A204.1 (cell line): ENCODE results near the gene ANKRD27.
"Not testable (repeated sequence)": the region's sequence is repeated elsewhere in the genome, so short reads cannot be mapped to it uniquely, and the experiment has no call there.

Experiments
- FAIRE-seq: peaks from 2 replicates; lab custom pipeline; 2012; peaks lifted over from hg19 to GRCh38; lab: Jason Lieb, UNC

The ANKRD27 gene

DNA sequence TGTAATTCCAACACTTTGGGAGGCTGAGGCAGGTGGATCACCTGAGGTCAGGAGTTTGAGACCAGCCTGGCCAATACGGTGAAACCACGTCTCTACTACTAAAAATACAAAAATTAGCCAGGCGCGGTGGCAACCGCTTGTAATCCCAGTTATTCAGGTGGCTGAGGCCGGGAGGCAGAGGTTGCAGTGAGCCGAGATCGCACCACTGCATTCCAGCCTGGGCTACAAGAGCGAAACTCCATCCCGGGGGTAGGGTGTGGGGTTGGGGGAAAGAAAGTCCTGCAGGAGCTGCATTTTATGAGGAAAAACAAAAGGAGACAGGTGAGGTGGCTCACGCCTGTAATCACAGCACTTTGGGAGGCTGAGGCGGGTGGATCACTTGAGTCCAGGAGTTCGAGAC is 22.6 kb downstream of the ANKRD27 start:
- not testable (repeated sequence) for FAIRE-seq

DNA sequence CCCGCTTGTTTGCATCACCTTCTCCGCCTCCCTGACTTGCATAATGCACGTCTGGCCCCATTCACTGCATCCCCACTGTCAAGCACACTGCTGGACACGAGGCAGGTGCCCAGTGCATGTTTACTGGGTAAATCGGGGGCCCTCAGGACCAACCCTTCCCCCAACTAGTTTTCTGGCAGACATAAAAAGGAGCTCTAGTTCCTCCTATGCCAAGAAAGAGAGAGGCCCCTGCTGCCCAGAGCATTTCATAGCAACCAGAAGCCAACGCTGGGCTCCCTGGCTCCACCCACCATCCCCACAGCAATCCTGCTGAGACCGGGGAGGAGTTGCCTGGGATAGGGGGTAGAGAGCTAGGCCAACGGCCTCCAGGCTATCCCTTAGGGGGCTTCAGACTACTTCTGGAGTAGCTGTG is 23.2 kb downstream of the ANKRD27 start:
- no peak for FAIRE-seq

DNA sequence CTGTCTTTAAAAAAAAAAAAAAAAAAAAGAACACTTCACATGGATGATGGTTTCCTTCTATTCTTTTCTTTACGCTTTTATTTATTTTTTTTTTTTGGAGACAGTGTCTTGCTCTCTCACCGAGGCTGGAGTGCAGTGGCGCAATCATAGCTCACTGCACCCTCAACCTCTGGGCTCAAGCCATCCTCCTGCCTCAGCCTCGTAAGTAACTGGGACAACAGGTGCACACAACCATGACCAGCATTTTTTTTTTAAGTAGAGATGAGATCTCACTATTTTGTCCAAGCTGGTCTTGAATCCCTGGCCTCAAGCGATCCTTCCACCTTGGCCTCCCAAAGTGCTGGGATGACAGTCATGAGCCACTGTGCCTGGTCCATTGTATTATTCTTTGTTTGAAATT is 24.3 kb downstream of the ANKRD27 start:
- no peak for FAIRE-seq

DNA sequence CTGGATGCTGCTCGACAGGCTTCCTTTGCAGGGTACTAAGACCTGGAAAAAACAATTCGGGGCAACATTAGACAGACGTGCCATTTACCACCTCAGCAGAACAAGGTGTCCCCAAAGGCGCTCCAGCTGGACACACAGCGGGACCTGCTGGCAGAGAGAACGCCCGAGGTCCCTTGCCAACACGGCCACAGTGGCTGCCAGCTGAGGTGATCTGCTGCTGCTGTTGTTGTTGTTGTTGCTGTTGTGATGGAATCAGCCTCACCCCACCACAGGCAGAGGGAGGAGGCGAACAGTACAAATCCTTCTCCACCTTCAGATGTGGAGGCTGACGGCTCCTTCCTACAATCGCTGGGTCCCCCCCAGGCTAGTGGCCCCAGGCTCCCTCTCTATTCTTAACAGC is 25.2 kb downstream of the ANKRD27 start:
- FAIRE-seq: no peak

DNA sequence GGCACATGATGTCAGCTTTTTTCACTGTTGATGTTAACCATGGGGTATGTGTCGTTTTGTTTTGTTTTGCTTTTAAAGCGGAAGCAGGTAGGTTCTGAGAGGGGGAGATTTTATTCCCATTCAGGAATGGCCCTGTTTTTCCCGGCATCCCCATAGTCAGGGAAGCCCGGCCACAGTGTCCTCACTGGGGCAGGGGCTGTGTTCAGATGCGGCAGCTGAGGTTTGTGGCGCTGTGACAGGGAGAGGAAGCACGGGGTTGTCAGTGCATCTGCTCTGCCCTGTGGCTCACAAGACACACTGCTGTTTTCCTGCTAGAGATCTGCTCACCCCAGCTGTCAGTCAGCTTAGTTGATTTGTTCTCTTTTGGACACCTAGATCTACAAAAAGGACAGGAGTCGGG is 27.6 kb downstream of the ANKRD27 start:
- FAIRE-seq: no peak

DNA sequence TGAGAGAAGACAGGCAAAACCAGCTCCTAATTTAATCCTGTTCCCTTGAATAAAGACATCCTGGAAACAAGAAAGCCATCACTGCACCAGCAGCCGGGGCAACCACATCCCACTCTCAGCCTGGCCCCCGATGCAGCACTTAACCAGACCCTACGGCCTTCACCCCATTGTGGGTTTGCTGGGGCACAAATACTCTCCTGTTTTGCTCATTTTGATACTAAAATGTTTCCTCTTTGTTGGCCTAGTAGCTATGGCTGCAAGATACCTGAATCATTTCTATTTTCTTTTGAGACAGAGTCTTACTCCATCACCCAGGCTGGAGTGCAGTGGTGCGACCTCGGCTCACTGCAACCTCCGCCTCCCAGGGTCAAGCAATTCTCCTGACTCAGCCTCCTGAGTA is 28.4 kb downstream of the ANKRD27 start:
- no peak for FAIRE-seq

DNA sequence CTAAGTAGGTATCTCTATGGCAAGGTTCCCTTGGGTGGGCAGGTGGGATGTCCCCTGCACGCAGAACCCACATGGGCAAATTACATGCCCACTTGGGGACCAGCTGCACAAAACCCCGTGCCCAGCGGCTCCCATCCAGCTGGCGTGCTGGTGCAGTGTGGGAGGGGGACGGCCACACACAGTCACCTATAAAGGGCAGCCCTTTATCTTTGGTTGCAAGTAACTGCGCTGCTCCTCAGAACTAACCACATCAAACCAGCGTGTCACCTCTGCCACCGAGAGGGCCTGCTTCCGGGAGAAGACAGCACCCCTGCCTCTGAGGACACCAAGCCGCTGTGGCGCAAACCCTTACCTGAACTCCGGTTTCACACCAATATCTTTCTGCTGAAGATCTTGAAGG is 32.2 kb downstream of the ANKRD27 start:
- no peak for FAIRE-seq

DNA sequence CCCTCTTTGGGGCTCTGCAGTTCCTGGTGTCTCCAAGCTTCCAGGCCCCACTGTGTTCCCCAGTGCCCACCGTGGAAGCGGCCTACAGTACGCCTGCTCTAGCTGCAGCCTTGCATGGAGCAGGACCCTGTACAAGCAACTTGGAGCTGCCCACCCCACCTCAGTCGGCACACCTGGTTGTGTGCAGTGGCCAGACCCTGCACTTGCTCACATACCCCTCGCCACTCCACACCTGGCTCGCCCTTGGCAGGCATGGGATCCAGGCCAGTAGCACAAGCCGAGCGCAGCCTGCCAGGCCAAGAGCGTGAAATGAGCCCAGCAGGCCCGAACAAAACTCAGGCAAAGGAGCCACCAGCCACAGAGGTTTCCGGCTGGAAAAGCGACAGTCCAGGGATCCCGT is 36.4 kb downstream of the ANKRD27 start:
- FAIRE-seq: no peak

DNA sequence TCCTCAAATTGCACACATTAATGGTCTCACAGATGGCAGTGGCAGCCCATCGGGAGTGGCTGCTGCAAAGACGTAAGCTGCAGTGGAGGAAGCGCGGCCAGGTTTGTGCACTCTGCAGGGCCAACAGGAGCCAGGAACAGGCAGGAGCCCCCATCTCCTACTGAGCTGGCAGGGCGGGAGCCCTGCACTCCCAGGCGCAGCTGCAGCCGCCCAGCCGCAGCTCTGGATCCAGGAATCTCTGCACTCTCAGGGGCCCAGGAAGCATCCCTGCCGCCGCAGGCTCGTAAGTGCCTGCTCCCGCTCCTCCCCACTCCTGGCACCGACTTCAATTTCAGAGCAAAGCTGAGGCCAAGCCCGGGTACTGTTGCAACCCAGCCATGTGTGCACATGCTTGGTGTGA is 37.5 kb downstream of the ANKRD27 start:
- FAIRE-seq: no peak

DNA sequence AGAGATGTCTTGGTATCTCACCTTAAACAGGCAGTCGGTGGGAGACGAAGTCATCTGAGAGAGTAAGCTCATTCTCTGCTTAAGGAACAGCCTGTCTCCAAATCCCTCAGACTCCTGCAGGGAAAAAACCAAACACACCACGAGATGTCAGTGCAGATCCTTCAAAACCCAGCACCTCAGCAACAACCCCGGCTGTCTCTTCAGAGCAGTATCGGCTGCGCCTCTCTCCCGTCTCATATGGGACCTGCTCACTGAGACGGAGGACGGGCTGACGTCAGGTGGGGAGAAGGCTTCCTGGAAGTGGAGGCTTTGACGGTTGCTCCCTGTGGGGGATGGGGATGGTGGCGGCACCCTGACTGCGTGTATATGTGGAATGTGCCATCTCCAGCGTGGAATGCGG is 43.6 kb downstream of the ANKRD27 start:
- FAIRE-seq: no peak

DNA sequence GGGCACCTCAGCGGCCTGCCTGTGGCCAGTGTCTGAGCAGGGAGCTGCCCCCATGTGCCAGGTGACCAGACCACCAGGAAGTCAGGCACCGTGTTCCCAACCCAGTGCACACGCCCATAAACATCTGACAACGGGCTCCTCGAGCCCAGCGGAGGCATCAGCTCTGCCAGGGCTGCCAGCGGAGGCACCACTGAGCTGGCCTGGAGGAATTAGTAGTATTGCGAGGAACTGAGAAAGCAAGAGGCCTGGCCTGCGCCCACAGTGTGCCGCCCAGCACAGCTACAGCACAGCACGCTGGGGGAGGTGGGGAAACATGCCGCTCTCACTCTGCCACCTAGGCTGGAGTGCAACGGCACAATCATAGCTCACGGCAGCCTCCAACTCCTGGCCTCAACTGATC is 44.6 kb downstream of the ANKRD27 start:
- FAIRE-seq: no peak

DNA sequence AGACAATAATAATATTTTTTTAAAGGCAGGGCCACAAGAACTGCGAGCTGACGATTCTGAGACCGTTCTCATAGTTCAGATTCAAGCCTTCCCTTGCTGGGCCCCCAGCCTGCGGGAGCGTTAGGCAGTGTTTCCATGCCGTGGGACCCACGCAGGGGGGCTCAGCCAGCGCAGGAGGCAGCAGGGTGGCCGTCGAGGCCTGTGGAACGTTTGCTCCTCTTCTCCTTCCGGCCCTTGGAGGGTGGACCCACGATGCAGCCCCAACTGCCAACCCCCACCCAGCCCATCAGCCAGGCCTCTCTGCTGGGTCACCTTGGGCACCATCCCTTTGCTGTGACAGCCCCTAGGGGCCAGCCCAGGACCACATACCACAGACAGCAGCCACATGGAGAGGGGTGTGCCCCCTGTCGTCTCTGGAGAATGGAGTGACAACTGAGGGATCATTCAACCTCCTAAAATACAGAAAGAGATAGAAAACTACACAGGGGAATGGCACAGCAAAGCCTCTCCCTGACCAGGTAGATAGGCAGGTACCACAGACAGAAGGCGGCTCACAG is 47.2 kb downstream of the ANKRD27 start:
- FAIRE-seq: no peak

DNA sequence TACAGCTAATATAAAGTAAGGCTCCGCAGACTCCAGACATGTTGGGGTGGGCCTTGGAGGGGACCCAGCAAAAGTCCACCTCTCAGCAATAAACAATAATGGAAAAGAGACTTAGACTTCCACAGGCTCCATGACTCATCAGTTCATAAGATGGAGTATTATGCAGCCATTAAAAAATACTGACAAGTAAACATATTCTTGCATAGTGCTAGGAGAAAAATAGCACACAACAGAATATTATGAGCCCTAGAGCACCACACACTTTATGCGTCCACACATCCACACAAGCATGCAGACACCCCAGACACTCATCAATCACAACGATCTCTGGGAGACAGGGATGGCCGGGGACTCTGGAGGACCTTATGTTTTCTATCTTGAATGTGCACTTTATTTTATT is 48.0 kb downstream of the ANKRD27 start:
- FAIRE-seq: no peak

DNA sequence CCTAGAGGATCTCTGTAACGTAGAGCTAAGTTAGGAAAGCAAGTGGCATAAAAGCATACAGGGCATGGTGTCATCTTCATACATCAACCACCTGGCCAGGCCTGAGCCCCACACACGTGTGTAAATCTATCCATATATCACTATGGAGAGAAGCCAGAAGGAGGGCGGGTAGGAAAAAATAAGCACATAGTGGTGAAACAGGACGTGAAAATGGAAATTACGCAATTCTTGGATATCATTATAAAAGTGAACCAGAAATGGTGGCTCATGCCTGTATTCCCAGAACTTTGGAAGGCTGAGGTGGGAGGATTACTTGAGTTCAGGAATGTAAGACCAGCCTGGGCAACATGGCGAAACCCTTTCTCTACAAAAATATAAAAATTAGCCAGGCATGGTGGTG is 50.6 kb downstream of the ANKRD27 start:
- no peak for FAIRE-seq

DNA sequence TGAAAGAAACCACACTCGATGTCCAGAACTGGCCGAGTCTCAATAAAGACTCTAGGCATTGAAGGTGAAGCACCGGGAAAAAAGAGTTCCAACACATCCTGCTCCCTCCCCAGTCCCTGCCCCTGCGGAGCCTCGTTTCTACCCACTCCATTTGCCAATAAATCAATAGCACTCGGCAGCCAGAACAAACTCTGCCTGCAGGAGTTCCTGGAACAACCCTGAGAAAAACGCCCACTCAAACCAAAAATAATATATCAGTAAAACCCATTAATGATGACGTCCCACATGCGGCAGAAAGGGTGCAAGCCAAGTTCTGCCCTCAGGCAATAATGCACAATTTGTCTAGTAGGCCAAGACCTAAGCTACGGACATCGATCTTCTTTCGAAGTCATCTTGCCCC is 53.0 kb downstream of the ANKRD27 start:
- no peak for FAIRE-seq

DNA sequence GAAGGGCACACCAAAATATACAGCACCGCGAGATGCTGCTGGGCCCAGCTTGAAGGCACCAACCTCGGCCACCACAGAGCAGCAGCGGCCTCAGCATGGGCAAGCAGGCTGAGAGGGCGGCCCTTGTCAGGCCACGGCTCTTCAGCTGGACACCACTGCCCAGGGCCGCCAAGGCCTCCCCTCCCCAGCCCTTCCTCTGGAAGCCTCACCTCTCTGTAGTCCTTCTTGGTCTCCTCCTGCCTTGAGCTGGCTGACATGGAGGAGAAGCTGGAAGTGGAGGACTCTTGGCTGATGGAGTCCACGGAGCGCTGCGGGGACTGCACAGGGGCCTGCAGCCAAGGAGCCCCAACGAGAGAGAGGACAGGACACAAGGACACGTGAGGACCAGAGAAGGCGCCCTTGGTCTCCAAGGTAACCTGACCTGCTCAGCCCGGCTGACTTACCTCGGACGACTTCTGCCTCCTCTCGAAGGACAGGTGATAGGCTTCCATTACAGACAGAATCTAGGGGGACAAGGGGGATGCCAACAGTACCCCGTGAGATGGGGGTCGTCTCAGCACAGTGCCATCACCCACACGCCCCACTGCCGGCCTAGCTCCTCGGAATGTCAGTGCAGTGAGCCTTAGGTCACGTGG is 55.8 kb downstream of the ANKRD27 start:
- no peak for FAIRE-seq

DNA sequence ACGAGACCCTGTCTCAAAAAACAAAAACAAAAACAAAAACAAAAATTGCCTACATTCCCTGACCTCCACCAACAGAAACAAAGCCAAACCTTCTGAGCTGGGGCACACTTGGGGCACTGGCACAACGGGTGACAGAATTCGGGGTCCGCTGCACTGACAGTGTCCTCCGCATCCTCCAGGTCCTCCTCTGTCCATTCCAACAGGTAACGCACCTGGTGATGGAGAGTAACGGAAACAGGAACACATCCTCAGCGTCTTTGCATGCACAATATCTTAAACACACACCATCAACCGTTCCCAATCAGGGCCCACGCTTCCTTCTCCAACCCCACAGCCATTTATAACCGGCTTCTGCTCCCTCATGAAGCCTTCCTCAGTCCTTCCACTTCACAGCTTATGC is 59.4 kb downstream of the ANKRD27 start:
- FAIRE-seq: no peak

DNA sequence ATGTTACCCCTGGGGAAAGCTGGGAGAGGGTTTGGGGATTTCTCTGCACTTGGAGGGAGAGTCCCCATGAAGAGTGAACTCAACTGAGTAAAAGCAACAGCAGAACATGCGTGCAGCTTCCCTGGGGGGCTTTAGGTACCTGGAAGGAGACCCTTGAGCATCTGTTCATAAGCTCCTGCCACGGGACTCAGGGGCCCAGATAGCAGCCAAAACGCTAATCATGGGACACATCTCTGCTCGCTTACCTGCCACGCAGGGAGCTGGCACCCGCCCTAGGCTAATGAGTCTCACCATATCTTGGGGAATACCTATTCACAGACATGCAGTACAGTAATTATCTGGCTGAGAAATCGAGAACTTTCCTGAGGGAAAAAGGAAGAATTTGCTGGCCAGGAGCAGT is 60.1 kb downstream of the ANKRD27 start:
- FAIRE-seq: no peak

DNA sequence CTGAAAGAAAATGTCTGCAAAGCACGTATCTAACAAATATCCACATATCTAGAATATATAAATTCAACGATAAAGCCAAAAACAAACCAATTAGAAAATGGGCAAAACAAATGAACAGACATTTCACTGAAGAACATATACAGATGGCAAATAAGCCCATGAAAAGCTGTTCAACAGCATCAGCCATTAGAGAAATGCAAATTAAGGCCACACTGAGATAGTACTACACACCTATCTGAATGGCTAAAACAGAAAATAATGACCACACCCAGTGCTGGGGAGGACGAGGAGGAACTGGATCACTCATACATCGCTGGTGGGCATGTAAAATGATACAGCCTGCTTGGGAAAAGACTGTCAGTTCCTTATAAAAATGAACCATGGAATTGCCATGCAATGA is 62.0 kb downstream of the ANKRD27 start:
- FAIRE-seq: no peak

DNA sequence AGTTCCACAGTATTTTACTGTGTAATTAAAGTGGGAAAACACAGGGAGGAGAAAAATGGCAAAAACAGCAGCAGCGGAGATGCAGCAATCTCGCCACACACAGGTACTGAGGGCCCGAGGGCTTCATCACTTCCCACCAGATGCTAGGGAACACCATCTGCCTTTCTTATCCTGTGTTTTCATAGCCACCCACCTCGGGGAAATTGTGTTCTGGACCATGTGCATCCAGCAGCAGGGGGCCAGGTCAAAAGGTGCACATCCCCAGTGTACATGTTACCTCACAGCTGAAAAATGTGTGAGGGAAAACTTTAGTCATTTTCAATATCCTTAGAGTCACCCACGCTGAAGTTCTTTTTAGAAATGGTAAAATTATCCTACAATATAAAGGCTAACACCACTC is 63.8 kb downstream of the ANKRD27 start:
- no peak for FAIRE-seq

DNA sequence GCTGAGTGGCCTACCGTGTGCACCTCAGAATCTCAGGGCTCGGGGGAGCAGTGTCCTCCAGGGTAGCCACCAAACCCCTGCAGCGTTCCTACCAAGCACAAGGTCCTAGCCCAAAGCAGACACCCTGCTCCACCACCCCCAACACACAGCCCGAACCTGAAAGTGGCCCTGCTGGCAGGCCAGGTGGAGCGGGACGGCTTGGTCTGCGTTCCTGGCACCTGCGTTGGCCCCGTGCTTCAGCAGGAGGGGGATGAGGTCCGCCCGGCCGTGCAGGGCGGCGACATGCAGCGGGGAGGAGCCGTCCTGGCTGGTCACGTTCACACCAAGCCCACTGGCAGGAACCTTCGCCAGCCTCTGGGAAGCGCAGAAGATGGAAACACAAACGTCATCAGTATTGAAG is 67.5 kb downstream of the ANKRD27 start:
- no peak for FAIRE-seq

DNA sequence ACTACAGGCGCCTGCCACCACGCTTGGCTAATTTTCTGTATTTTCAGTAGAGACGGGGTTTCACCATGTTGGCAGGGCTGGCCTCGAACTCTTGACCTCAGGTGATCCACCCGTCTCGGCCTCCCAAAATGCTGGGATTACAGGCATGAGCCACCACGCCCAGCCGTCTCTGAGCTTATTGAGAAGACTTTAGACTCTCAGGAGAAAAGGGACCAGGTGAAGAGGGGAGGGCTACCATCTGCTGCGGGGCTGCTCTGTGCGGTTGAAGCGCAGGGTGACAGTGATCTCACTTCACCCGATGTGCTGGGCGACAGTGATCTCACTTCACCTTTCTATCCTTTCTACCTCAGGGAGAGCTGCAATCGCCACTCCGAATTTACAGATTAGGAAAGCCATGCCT is 68.7 kb downstream of the ANKRD27 start:
- FAIRE-seq: no peak

DNA sequence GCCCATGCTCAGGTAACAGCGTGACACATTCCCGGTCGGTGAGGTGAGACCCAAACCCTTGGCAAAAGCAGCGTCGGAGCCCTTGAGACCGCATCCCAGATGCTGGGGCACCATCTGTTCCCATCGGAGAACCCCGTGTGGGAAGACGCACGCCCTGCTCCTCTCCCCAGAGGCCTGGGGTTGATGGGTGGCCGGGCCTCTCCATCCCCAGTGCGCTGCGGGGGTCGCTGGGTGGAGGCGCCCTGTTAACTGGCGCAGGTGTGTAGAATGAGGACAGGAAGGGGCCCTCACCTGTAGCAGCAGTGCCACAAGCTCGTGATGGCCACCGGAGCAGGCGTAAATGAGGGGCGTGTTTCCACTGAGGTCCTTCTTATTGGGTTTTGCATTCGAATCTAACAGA is 69.4 kb downstream of the ANKRD27 start:
- FAIRE-seq: no peak

DNA sequence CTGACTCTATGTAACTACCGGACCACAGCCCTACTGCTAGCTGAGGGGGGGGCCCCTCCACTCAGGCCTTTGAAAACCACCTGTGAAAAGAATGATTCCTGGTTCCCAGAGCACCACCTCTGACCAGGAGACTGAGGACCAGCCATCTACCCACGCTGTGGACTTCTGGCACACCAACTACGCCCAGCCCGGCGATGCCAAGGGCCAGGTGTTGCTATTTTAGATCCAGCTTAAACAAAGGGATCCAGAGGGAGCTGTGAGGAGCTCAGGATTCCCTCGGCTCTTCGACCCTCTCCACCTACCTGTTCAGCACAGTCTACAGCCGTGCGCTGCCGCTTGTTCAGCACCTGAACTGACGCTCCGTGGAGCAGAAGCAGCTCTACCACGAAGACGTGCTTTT is 71.0 kb downstream of the ANKRD27 start:
- FAIRE-seq: no peak

DNA sequence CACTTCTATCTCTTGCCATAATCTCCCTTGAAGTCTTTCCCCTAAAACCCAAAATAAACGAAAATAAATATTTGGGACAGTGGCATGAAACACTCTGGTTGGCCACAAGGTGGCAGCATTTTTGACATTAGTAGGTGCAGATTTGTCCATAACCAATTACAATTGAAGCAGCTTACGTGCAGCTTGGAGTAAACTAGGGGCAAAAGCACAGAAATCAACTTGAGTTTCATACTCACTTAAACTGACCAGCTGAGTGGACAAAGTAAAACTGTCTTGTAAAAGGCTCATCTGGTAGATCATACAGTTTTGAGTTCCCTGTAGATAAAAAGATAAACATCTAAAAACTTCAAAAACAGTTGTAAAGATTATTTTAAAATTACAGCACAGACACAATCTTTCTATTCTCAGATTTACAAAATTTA is 75.2 kb downstream of the ANKRD27 start:
- FAIRE-seq: peak; percentile 83
